Gastrocnemius medialis (tissue), 4 donors: ENCODE results near the gene PGAM2.

Experiments used
- POLR2A ChIP-seq, 2 donors: fragments of 450-650 bp; IDR thresholded peaks; one replicate each; pipeline ENCODE4 v1.6.1; 2017; ENCODE audit warnings: antibody characterized with exemption in 2 of 2, mild to moderate bottlenecking in 2 of 2, moderate library complexity in 2 of 2
- TF ChIP-seq, protein P1 (sequence below), 5 experiments: fragments of 450-650 bp in 3 of 5; fragments of 200-600 bp in 2 of 5; sonication (generic) in 2 of 5; IDR thresholded peaks in 4 of 5; conservative IDR thresholded peaks in 1 of 5; 1 replicate in 4 of 5; 2 replicates in 1 of 5; pipeline ENCODE4 v1.5.1; 2016 to 2019; ENCODE audit warnings: antibody characterized with exemption in 5 of 5, mild to moderate bottlenecking in 3 of 5, moderate library complexity in 3 of 5

DNA sequence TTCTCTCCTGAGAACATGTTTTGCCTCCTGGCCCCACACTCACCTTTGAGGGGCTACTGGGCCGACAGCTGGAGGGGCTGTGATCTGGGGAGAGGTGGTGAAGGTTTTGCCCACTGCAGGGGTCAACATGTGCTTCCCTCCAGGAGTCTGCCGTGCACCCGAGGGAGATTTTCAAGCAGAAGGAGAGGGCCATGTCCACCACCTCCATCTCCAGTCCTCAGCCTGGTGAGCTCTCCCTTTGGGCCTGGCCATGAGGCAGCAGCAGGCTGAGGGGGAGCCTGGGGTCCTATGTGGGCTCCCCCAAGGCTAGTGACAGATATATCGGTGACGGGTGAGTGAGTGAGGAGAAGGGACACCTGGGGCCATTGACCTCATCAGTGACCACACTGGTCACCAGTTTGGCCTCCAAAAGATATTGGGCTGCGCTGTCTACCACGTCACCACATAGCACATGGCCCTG, 6.6 kb downstream of the PGAM2 start:
- TF ChIP-seq, protein P1, sequence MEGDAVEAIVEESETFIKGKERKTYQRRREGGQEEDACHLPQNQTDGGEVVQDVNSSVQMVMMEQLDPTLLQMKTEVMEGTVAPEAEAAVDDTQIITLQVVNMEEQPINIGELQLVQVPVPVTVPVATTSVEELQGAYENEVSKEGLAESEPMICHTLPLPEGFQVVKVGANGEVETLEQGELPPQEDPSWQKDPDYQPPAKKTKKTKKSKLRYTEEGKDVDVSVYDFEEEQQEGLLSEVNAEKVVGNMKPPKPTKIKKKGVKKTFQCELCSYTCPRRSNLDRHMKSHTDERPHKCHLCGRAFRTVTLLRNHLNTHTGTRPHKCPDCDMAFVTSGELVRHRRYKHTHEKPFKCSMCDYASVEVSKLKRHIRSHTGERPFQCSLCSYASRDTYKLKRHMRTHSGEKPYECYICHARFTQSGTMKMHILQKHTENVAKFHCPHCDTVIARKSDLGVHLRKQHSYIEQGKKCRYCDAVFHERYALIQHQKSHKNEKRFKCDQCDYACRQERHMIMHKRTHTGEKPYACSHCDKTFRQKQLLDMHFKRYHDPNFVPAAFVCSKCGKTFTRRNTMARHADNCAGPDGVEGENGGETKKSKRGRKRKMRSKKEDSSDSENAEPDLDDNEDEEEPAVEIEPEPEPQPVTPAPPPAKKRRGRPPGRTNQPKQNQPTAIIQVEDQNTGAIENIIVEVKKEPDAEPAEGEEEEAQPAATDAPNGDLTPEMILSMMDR (IDR thresholded peaks at IDR 0.05 in 4 of 5, conservative IDR thresholded peaks at IDR 0.05 in 1 of 5), result no peak
- TF ChIP-seq POLR2A (IDR thresholded peaks at IDR 0.05), result no peak
